Prostate gland (tissue), 2 donors: ENCODE data around the gene CSDE1.

ENCODE experiments used
- CTCF ChIP-seq, 4 experiments: fragments of 200-600 bp in 2 of 4; fragments of 450-650 bp in 2 of 4; sonication (generic) in 2 of 4; IDR thresholded peaks; 1 replicate in 3 of 4; 2 replicates in 1 of 4; pipeline ENCODE4 v1.5.1; 2016 to 2019; ENCODE audit warnings: antibody characterized with exemption in 4 of 4, mild to moderate bottlenecking in 2 of 4, moderate library complexity in 2 of 4
- POLR2A ChIP-seq: fragments of 450-650 bp; IDR thresholded peaks from one replicate; pipeline ENCODE4 v1.6.1; 2016; ENCODE audit warnings: antibody characterized with exemption, mild to moderate bottlenecking
- POLR2AphosphoS5 ChIP-seq: sonication (generic); formaldehyde crosslinking; IDR thresholded peaks from one replicate; pipeline ENCODE4 v1.6.1; 2017; ENCODE audit warnings: antibody characterized with exemption

- TF ChIP-seq POLR2A (no peak), CTCF (IDR thresholded peaks at IDR 0.05) (no peak), POLR2AphosphoS5 (no peak)
Measured at GRCh38 chr1:114756009-114756892, 1.5 kb downstream of the CSDE1 start.
